Measurements from ENCODE around the gene NLN.

GRCh38 chr5:65837139-65837538 lies 115.1 kb downstream of the NLN start:
- TF ChIP-seq ATF1 (CRISPR knock-in tag; IDR thresholded peaks at IDR 0.05): no peak
- no peak for TF ChIP-seq ZNF407 (CRISPR knock-in tag; IDR thresholded peaks at IDR 0.05; ENCODE audit: not compliant biosample characterization)
- no peak for TF ChIP-seq HIVEP1 (CRISPR knock-in tag; IDR thresholded peaks at IDR 0.05)
- TF ChIP-seq SMC3 (IDR thresholded peaks at IDR 0.05; ENCODE audit: low read length): no peak
- TF ChIP-seq FOXK2 (IDR thresholded peaks at IDR 0.05): no peak
- no peak for TF ChIP-seq EZH2 (conservative IDR thresholded peaks at IDR 0.05; ENCODE audit: low read depth, low read length)
- TF ChIP-seq NFKB2 (CRISPR knock-in tag; IDR thresholded peaks at IDR 0.05; ENCODE audit: borderline replicate concordance): no peak

Data from HepG2 (cell line).